ENCODE results near the gene ZDHHC12.

- TF ChIP-seq, protein P1, sequence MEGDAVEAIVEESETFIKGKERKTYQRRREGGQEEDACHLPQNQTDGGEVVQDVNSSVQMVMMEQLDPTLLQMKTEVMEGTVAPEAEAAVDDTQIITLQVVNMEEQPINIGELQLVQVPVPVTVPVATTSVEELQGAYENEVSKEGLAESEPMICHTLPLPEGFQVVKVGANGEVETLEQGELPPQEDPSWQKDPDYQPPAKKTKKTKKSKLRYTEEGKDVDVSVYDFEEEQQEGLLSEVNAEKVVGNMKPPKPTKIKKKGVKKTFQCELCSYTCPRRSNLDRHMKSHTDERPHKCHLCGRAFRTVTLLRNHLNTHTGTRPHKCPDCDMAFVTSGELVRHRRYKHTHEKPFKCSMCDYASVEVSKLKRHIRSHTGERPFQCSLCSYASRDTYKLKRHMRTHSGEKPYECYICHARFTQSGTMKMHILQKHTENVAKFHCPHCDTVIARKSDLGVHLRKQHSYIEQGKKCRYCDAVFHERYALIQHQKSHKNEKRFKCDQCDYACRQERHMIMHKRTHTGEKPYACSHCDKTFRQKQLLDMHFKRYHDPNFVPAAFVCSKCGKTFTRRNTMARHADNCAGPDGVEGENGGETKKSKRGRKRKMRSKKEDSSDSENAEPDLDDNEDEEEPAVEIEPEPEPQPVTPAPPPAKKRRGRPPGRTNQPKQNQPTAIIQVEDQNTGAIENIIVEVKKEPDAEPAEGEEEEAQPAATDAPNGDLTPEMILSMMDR (conservative IDR thresholded peaks at IDR 0.05; ENCODE audit: low read depth, low read length): peak; percentile 93
- no peak for TF ChIP-seq EZH2 (IDR thresholded peaks at IDR 0.05; ENCODE audit: borderline replicate concordance, low read depth, low read length, poor library complexity, severe bottlenecking)
These were observed 21.4 kb downstream of the ZDHHC12 start, which contains the start of gene PKN3 for GRCh38 chr9:128702445-128702948.

Measured in A673 (cell line).